K562 (cell line): ENCODE data around the gene LAMB1. TPM values are rescaled to one million over a fixed set of nuclear protein-coding genes. Genes with fewer than 3 reads are reported as not detected.

Experiments used
- ATAC-seq: fragments of 200-7000 bp; cut with Tn5 transposase; 3 replicates; pipeline ENCODE4 v1.9.1; 2020; ENCODE audit warnings: moderate library complexity
- BruUV-seq: library from RNA; stranded (reverse); fragments of 400-500 nt; replicated peaks from 2 replicates; lab custom pipeline; 2021; lab: Mats Ljungman, UMichigan
- CTCF ChIA-PET: fragments of 300-600 bp; formaldehyde crosslinking; extraction: SDS; loops from one replicate; lab custom pipeline; 2021; ENCODE audit warnings: low intra/inter-chr PET ratio; lab: Yijun Ruan, JAX
- POLR2A ChIA-PET: fragments of 300-600, 350-650 bp; sonication (Branson Sonifier 250); formaldehyde crosslinking; extraction: SDS; loops from one replicate; lab custom pipeline; 2021; ENCODE audit warnings: antibody characterized with exemption, inconsistent platforms; lab: Yijun Ruan, JAX
- DNase-seq, 4 experiments: peaks; one replicate each; pipeline versions ENCODE4 v3.0.0 to v3.0.0-alpha.2; 2011 to 2018; ENCODE audit warnings: low spot score in 3 of 4, mixed read lengths in 3 of 4; ENCODE audit errors: extremely low read depth in 1 of 4
- FAIRE-seq: peaks from 2 replicates; lab custom pipeline; 2011; peaks lifted over from hg19 to GRCh38; lab: Jason Lieb, UNC
- H2AFZ ChIP-seq: 2 replicates; pipeline ENCODE4 v1.6.0; 2011; ENCODE audit warnings: low read depth, low read length, control low read depth, inconsistent platforms
- H3K27ac ChIP-seq: fragments of 200-600 bp; 3 replicates; pipeline ENCODE4 v1.8.0; 2011; ENCODE audit warnings: low read depth, mild to moderate bottlenecking, control low read depth, inconsistent platforms, low read length, moderate library complexity, mixed read lengths; ENCODE audit errors: extremely low read depth
- H3K27me3 ChIP-seq, 2 experiments: fragments of 300-600 bp in 1 of 2; 2 replicates in 1 of 2; 3 replicates in 1 of 2; pipeline versions ENCODE4 v1.6.0 to v1.8.0; 2011; ENCODE audit warnings: inconsistent platforms in 2 of 2, low read length in 2 of 2, mild to moderate bottlenecking in 1 of 2, mixed read lengths in 1 of 2, moderate library complexity in 1 of 2; ENCODE audit not compliant: control insufficient read depth in 2 of 2, insufficient read depth in 2 of 2
- H3K36me3 ChIP-seq: fragments of 300-600 bp; 3 replicates; pipeline ENCODE4 v1.8.0; 2011; ENCODE audit warnings: mild to moderate bottlenecking, low read length, inconsistent platforms; ENCODE audit not compliant: control insufficient read depth, insufficient read depth
- H3K4me1 ChIP-seq, 2 experiments: fragments of 200-600 bp in 1 of 2; replicated peaks in 1 of 2; 2 replicates in 1 of 2; 3 replicates in 1 of 2; pipeline versions ENCODE4 v1.5.1 to v1.8.0; 2011; ENCODE audit warnings: inconsistent platforms in 2 of 2, low read length in 2 of 2, mild to moderate bottlenecking in 1 of 2, mixed read lengths in 1 of 2, moderate library complexity in 1 of 2; ENCODE audit not compliant: control insufficient read depth in 2 of 2, insufficient read depth in 2 of 2
- H3K4me2 ChIP-seq: 2 replicates; pipeline ENCODE4 v1.6.1; 2011; ENCODE audit warnings: low read length, control low read depth, inconsistent platforms, mixed read lengths; ENCODE audit not compliant: insufficient read depth
- H3K4me3 ChIP-seq: fragments of 200-600 bp; sonication (generic), shearing (Covaris generic); 2 replicates; pipeline ENCODE4 v1.5.1; 2016; ENCODE audit warnings: control low read depth, inconsistent platforms
- H3K79me2 ChIP-seq: fragments of 200-600 bp; 3 replicates; pipeline ENCODE4 v1.8.0; 2011; ENCODE audit warnings: low read length, inconsistent platforms; ENCODE audit not compliant: control insufficient read depth, insufficient read depth
- H3K9ac ChIP-seq, 2 experiments: 2 replicates each; pipeline versions ENCODE4 v1.6.0 to v1.6.1; 2011; ENCODE audit warnings: low read depth in 2 of 2, low read length in 2 of 2, control low read depth in 1 of 2, inconsistent platforms in 1 of 2, mild to moderate bottlenecking in 1 of 2, mixed read lengths in 1 of 2; ENCODE audit not compliant: insufficient read depth in 1 of 2
- H3K9me1 ChIP-seq: one replicate; pipeline ENCODE4 v1.6.0; 2011; ENCODE audit warnings: inconsistent platforms, mild to moderate bottlenecking, low read length, moderate library complexity; ENCODE audit not compliant: control insufficient read depth, insufficient read depth
- H3K9me3 ChIP-seq: replicated peaks from 2 replicates; pipeline ENCODE4 v1.5.1; 2011; ENCODE audit warnings: low read depth, low read length, inconsistent platforms; ENCODE audit not compliant: control insufficient read depth, insufficient read depth
- H4K20me1 ChIP-seq: replicated peaks from 2 replicates; pipeline ENCODE4 v1.6.1; 2011; ENCODE audit warnings: low read length, inconsistent platforms, mixed read lengths; ENCODE audit not compliant: control insufficient read depth, insufficient read depth
- ASH1L ChIP-seq: fragments of 450-650 bp; IDR thresholded peaks from 2 replicates; pipeline ENCODE4 v1.6.1; 2018; ENCODE audit warnings: borderline replicate concordance, mild to moderate bottlenecking, low read depth; ENCODE audit not compliant: partially characterized antibody
- CEBPB ChIP-seq: fragments of 450-650 bp; IDR thresholded peaks from 2 replicates; pipeline ENCODE4 v1.6.1; 2016; ENCODE audit warnings: missing genetic modification characterization, missing compliant biosample characterization
- KLF16 ChIP-seq: IDR thresholded peaks from 2 replicates; pipeline ENCODE4 v1.6.1; 2016; ENCODE audit warnings: antibody characterized with exemption
- NR4A1 ChIP-seq, 2 experiments: fragments of 250-450 bp in 1 of 2; fragments of 450-650 bp in 1 of 2; sonication (Bioruptor Pico) in 1 of 2; IDR thresholded peaks; 2 replicates each; pipeline versions ENCODE4 v1.4.0 to v1.6.1; 2016 to 2020; ENCODE audit warnings: mild to moderate bottlenecking in 2 of 2, missing compliant biosample characterization in 1 of 2, missing genetic modification characterization in 1 of 2, moderate library complexity in 1 of 2
- TAF7 ChIP-seq: fragments of 450-650 bp; IDR thresholded peaks from 2 replicates; pipeline ENCODE4 v1.6.1; 2016; ENCODE audit warnings: missing genetic modification characterization, missing compliant biosample characterization
- TAL1 ChIP-seq: fragments of 450-650 bp; IDR thresholded peaks from 2 replicates; pipeline ENCODE4 v1.6.1; 2016; ENCODE audit warnings: mild to moderate bottlenecking
- TRIM28 ChIP-seq: fragments of 450-650 bp; IDR thresholded peaks from 2 replicates; pipeline ENCODE4 v1.6.1; 2017
- U2AF1 ChIP-seq: fragments of 200-400 bp; formaldehyde crosslinking; optimal IDR thresholded peaks from 2 replicates; pipeline ENCODE3; 2017; ENCODE audit warnings: mild to moderate bottlenecking, low read depth, low read length, moderate library complexity
- WGBS: fragments of 100-300 bp; shearing (Covaris generic); methylation state at CpG from one replicate; pipeline ENCODE4 v1.1.6; 2016; ENCODE audit warnings: low coverage, mixed read lengths; ENCODE audit not compliant: insufficient coverage; ENCODE audit errors: missing lambda C conversion rate; 5-methylcytosine and 5-hydroxymethylcytosine counted together
- in situ Hi-C: fragments of 300-500 bp; cut with MboI; formaldehyde crosslinking; loops from 4 replicates; pipeline ENCODE4 v1.15.0; 2018; ENCODE audit warnings: inconsistent platforms, mixed read lengths
- intact Hi-C: fragments of 100-400 bp; cut with micrococcal nuclease; formaldehyde crosslinking; loops from 2 replicates; pipeline ENCODE4 v1.14.2; 2022
- polyA plus RNA-seq, 8 experiments: library from polyadenylated mRNA; depleted of rRNA in 4 of 8; stranded (reverse) in 5 of 8; unstranded in 3 of 8; fragments of >200 nt; fragmentation: Nextera tagmentation in 2 of 8; fragmentation: Illumina TruSeq in 1 of 8; extraction: Ambion mirVana in 2 of 8; extraction: Trizol in 1 of 8; gene quantifications; 2 replicates each; pipeline versions ENCODE4 v1.2.1 to v1.2.3, GENCODE V29; 2011 to 2014; ENCODE audit warnings: inconsistent platforms in 1 of 8, missing spikeins in 1 of 8
- total RNA-seq, 7 experiments: library from RNA; depleted of rRNA in 6 of 7; stranded (reverse); fragments of >200 nt in 6 of 7; fragmentation: Illumina TruSeq in 2 of 7; extraction: Trizol in 2 of 7; gene quantifications; 2 replicates each; pipeline versions ENCODE4 v1.2.1 to v1.2.3, GENCODE V29; 2011 to 2021; ENCODE audit warnings: low replicate concordance in 1 of 7
- TF ChIP-seq, protein P1 (sequence below): sonication (generic); formaldehyde crosslinking; IDR thresholded peaks from 2 replicates; pipeline ENCODE4 v1.8.0; 2022; ENCODE audit warnings: mild to moderate bottlenecking, missing genetic modification reagents
- TF ChIP-seq, protein P2 (sequence below): fragments of 250-450 bp; sonication (Bioruptor Pico); IDR thresholded peaks from 2 replicates; pipeline ENCODE4 v1.4.0; 2020; ENCODE audit warnings: mild to moderate bottlenecking, moderate library complexity, borderline replicate concordance

The LAMB1 gene
- total and polyA plus RNA-seq, 9 of the 15 experiments (the other 6 are each of a cell fraction or from before 2014, with no cell fraction given), result 6.0 to 17.7 (median 12.3) TPM

DNA sequence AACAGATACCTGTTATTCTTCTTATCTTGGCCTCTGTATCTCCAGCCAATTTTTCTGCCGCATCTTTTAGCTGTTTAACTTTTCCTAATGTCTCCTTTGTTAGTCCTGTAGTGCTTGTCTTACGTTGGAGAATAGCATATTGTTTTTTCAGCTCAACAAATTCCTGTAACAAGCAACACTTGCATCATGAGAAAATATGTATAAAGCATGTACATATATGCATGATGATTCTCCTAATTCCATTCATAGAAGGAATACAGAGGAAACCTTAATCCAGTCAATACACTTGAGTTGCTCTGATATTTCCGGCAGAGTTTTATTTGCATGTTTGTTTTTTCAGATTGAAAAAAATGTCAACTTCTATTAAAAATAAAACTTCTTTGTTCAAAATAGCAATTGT lies 26.1 kb upstream of the LAMB1 start:
- Histone ChIP-seq H2AFZ (no peak overlapping the region), H3K9me3 (no peaks in the 10 kb centered on the region), H3K36me3 (no peaks in the 10 kb centered on the region), H3K9ac (no peak overlapping the region), H3K9me1 (no peaks in the 10 kb centered on the region), H3K4me3 (no peak overlapping the region), H3K4me2 (no peak overlapping the region), H3K27ac (no peak overlapping the region)
- no TSS peak for BruUV-seq
- intact Hi-C loops, result no loop called here
- in situ Hi-C loops, result no loop called here
- no peak for TF ChIP-seq TAL1
- no peak for TF ChIP-seq KLF16
- TF ChIP-seq ASH1L, result no peak
- no peak for TF ChIP-seq CEBPB (tag)
- TF ChIP-seq, protein P1, sequence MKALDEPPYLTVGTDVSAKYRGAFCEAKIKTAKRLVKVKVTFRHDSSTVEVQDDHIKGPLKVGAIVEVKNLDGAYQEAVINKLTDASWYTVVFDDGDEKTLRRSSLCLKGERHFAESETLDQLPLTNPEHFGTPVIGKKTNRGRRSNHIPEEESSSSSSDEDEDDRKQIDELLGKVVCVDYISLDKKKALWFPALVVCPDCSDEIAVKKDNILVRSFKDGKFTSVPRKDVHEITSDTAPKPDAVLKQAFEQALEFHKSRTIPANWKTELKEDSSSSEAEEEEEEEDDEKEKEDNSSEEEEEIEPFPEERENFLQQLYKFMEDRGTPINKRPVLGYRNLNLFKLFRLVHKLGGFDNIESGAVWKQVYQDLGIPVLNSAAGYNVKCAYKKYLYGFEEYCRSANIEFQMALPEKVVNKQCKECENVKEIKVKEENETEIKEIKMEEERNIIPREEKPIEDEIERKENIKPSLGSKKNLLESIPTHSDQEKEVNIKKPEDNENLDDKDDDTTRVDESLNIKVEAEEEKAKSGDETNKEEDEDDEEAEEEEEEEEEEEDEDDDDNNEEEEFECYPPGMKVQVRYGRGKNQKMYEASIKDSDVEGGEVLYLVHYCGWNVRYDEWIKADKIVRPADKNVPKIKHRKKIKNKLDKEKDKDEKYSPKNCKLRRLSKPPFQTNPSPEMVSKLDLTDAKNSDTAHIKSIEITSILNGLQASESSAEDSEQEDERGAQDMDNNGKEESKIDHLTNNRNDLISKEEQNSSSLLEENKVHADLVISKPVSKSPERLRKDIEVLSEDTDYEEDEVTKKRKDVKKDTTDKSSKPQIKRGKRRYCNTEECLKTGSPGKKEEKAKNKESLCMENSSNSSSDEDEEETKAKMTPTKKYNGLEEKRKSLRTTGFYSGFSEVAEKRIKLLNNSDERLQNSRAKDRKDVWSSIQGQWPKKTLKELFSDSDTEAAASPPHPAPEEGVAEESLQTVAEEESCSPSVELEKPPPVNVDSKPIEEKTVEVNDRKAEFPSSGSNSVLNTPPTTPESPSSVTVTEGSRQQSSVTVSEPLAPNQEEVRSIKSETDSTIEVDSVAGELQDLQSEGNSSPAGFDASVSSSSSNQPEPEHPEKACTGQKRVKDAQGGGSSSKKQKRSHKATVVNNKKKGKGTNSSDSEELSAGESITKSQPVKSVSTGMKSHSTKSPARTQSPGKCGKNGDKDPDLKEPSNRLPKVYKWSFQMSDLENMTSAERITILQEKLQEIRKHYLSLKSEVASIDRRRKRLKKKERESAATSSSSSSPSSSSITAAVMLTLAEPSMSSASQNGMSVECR (CRISPR knock-in tag), result no peak
- TF ChIP-seq TAF7 (tag), result no peak
- TF ChIP-seq U2AF1, result no peak
- TF ChIP-seq TRIM28, result no peak
- TF ChIP-seq, protein P2, sequence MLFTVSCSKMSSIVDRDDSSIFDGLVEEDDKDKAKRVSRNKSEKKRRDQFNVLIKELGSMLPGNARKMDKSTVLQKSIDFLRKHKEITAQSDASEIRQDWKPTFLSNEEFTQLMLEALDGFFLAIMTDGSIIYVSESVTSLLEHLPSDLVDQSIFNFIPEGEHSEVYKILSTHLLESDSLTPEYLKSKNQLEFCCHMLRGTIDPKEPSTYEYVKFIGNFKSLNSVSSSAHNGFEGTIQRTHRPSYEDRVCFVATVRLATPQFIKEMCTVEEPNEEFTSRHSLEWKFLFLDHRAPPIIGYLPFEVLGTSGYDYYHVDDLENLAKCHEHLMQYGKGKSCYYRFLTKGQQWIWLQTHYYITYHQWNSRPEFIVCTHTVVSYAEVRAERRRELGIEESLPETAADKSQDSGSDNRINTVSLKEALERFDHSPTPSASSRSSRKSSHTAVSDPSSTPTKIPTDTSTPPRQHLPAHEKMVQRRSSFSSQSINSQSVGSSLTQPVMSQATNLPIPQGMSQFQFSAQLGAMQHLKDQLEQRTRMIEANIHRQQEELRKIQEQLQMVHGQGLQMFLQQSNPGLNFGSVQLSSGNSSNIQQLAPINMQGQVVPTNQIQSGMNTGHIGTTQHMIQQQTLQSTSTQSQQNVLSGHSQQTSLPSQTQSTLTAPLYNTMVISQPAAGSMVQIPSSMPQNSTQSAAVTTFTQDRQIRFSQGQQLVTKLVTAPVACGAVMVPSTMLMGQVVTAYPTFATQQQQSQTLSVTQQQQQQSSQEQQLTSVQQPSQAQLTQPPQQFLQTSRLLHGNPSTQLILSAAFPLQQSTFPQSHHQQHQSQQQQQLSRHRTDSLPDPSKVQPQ, result no peak
- no peak for TF ChIP-seq NR4A1 (CRISPR knock-in tag; IDR thresholded peaks at IDR 0.05)
- TF ChIP-seq NR4A1 (tag; IDR thresholded peaks at IDR 0.05), result no peak
- TF ChIP-seq, all 486 proteins: peak for 0
- 67% methylated on average over 3 of the region's 3 CpGs for WGBS
- POLR2A ChIA-PET, result interaction anchor here (0.6 to 1.2 kb wide), 4 partner anchors 9 to 460 kb away, joined by 3 to 6 read pairs (median 3); no protein-coding TSS in a partner anchor
- CTCF ChIA-PET, result no interaction called here
- FAIRE-seq (no peak), DNase-seq (no peak), ATAC-seq (no peak)
- Histone ChIP-seq H3K4me1 (no peaks in the 10 kb centered on the region; a peak in 4 of 5 replicates), H3K27me3 (no peaks in the 10 kb centered on the region), H3K79me2 (no peaks in the 10 kb centered on the region), H4K20me1 (no peaks in the 10 kb centered on the region)
